SK-N-SH treated with all-trans-retinoic acid at 6 μM for 48 hours (cell line): ENCODE data around the gene WIPI1.

Experiments
- ATAC-seq: fragments of 200-7000 bp; cut with Tn5 transposase; 3 replicates; pipeline ENCODE4 v1.9.1; 2020; ENCODE audit warnings: mild to moderate bottlenecking, moderate library complexity
- ARNTL ChIP-seq: fragments of 450-650 bp; formaldehyde crosslinking; IDR thresholded peaks from 2 replicates; pipeline ENCODE4 v1.5.0; 2020; ENCODE audit warnings: low read depth, mild to moderate bottlenecking, moderate library complexity, borderline replicate concordance
- BACH2 ChIP-seq: fragments of 250-450 bp; sonication (Bioruptor Pico); IDR thresholded peaks from 2 replicates; pipeline ENCODE4 v1.9.0; 2021; ENCODE audit warnings: mild to moderate bottlenecking, borderline replicate concordance
- CSDC2 ChIP-seq: fragments of 250-450 bp; sonication (Bioruptor Pico); IDR thresholded peaks from 2 replicates; pipeline ENCODE4 v1.5.0; 2020; ENCODE audit warnings: mild to moderate bottlenecking, moderate library complexity
- CSRNP3 ChIP-seq: fragments of 250-450 bp; sonication (Bioruptor Pico); IDR thresholded peaks from 2 replicates; pipeline ENCODE4 v1.5.1; 2021; ENCODE audit warnings: mild to moderate bottlenecking, moderate library complexity
- ESRRG ChIP-seq: fragments of 250-450 bp; sonication (Bioruptor Pico); IDR thresholded peaks from 2 replicates; pipeline ENCODE4 v1.6.1; 2021; ENCODE audit warnings: mild to moderate bottlenecking
- GLIS3 ChIP-seq: fragments of 250-450 bp; sonication (Bioruptor Pico); IDR thresholded peaks from 2 replicates; pipeline ENCODE4 v1.5.0; 2020; ENCODE audit warnings: mild to moderate bottlenecking, moderate library complexity
- ISL1 ChIP-seq: fragments of 250-450 bp; sonication (Bioruptor Pico); IDR thresholded peaks from 2 replicates; pipeline ENCODE4 v2.1.2; 2022; ENCODE audit warnings: mild to moderate bottlenecking, moderate library complexity
- OSR1 ChIP-seq: fragments of 250-450 bp; sonication (Bioruptor Pico); IDR thresholded peaks from 2 replicates; pipeline ENCODE4 v1.8.0; 2022; ENCODE audit warnings: moderate library complexity, mild to moderate bottlenecking, inconsistent platforms
- POU6F1 ChIP-seq: fragments of 250-450 bp; sonication (Bioruptor Pico); IDR thresholded peaks from 2 replicates; pipeline ENCODE4 v1.8.0; 2021; ENCODE audit warnings: low read depth, mild to moderate bottlenecking, moderate library complexity, borderline replicate concordance
- PPARA ChIP-seq: fragments of 250-450 bp; sonication (Bioruptor Pico); IDR thresholded peaks from 2 replicates; pipeline ENCODE4 v1.5.0; 2020; ENCODE audit warnings: mild to moderate bottlenecking, borderline replicate concordance
- RARB ChIP-seq: fragments of 250-450 bp; sonication (Bioruptor Pico); IDR thresholded peaks from 2 replicates; pipeline ENCODE4 v1.8.0; 2021; ENCODE audit warnings: mild to moderate bottlenecking, moderate library complexity
- SNAI2 ChIP-seq: fragments of 250-450 bp; sonication (Bioruptor Pico); IDR thresholded peaks from 2 replicates; pipeline ENCODE4 v1.5.0; 2020; ENCODE audit warnings: mild to moderate bottlenecking, moderate library complexity
- TCF4 ChIP-seq: fragments of 250-450 bp; sonication (Bioruptor Pico); IDR thresholded peaks from 2 replicates; pipeline ENCODE4 v1.8.0; 2021; ENCODE audit warnings: mild to moderate bottlenecking, moderate library complexity, borderline replicate concordance
- TOX ChIP-seq: fragments of 250-450 bp; sonication (Bioruptor Pico); IDR thresholded peaks from 2 replicates; pipeline ENCODE4 v1.8.0; 2021; ENCODE audit warnings: mild to moderate bottlenecking, moderate library complexity, borderline replicate concordance
- ZC3H10 ChIP-seq: fragments of 250-450 bp; sonication (Bioruptor Pico); IDR thresholded peaks from 2 replicates; pipeline ENCODE4 v1.5.1; 2021; ENCODE audit warnings: mild to moderate bottlenecking, moderate library complexity
- ZFP30 ChIP-seq: fragments of 450-650 bp; formaldehyde crosslinking; IDR thresholded peaks from 2 replicates; pipeline ENCODE4 v1.5.0; 2022; ENCODE audit warnings: mild to moderate bottlenecking, moderate library complexity
- ZNF565 ChIP-seq: fragments of 450-650 bp; formaldehyde crosslinking; conservative IDR thresholded peaks from 2 replicates; pipeline ENCODE4 v1.5.0; 2020; ENCODE audit warnings: low read depth, mild to moderate bottlenecking, moderate library complexity
- ZNF70 ChIP-seq: fragments of 450-650 bp; formaldehyde crosslinking; IDR thresholded peaks from 2 replicates; pipeline ENCODE4 v1.5.0; 2020; ENCODE audit warnings: mild to moderate bottlenecking, moderate library complexity
- ZNF8 ChIP-seq: fragments of 450-650 bp; formaldehyde crosslinking; IDR thresholded peaks from 2 replicates; pipeline ENCODE4 v1.5.0; 2020; ENCODE audit warnings: mild to moderate bottlenecking, moderate library complexity

WIPI1 gene

GRCh38 chr17:68375566-68375965, 81.7 kb downstream of the WIPI1 start:
- ATAC-seq, result no peak
- no peak for TF ChIP-seq CSRNP3 (CRISPR knock-in tag)
- TF ChIP-seq BACH2 (CRISPR knock-in tag), result no peak
- no peak for TF ChIP-seq CSDC2 (CRISPR knock-in tag)
- no peak for TF ChIP-seq TCF4 (CRISPR knock-in tag)
- TF ChIP-seq GLIS3, result no peak
- TF ChIP-seq ZNF8 (CRISPR knock-in tag), result no peak
- TF ChIP-seq ZC3H10 (CRISPR knock-in tag), result no peak
- no peak for TF ChIP-seq ARNTL (CRISPR knock-in tag)
- no peak for TF ChIP-seq OSR1 (CRISPR knock-in tag)
- TF ChIP-seq POU6F1, result no peak
- no peak for TF ChIP-seq ZNF70
- TF ChIP-seq PPARA, result no peak
- no peak for TF ChIP-seq TOX (CRISPR knock-in tag)
- TF ChIP-seq SNAI2 (CRISPR knock-in tag), result no peak
- TF ChIP-seq RARB (CRISPR knock-in tag), result no peak
- no peak for TF ChIP-seq ISL1 (CRISPR knock-in tag)
- TF ChIP-seq ESRRG, result no peak
- no peak for TF ChIP-seq ZFP30
- TF ChIP-seq ZNF565, result no peak
